Measurements from ENCODE around the gene FAU. TPM values are rescaled to one million over a fixed set of nuclear protein-coding genes. Genes with fewer than 3 reads are reported as not detected.

The FAU gene
- total RNA-seq, 1 donor from 2014 or later: 1,253 TPM

- no peak for TF ChIP-seq CTCF (IDR thresholded peaks at IDR 0.05)
- Histone ChIP-seq H3K27me3 (no peaks in the 10 kb centered on the region), H3K36me3 (peaks cover 2 to 29% of the 10 kb centered on the region in 2 donors), H3K4me3 (no peak overlapping the region), H3K4me1 (peaks cover 25 to 38% of the 10 kb centered on the region in 2 donors), H3K27ac (no peak overlapping the region), H3K9me3 (no peaks in the 10 kb centered on the region)
- no peak for DNase-seq (ENCODE audit: low spot score in 2 of 2)
- intact Hi-C loops (cut with DNase I): loop anchor here (5.0 to 10.0 kb wide), 2 partner anchors 197 to 260 kb away; partner anchors contain the start of gene ATG2A
These were observed 7.3 kb downstream of the FAU start for GRCh38 chr11:65114538-65115171.

DNA sequence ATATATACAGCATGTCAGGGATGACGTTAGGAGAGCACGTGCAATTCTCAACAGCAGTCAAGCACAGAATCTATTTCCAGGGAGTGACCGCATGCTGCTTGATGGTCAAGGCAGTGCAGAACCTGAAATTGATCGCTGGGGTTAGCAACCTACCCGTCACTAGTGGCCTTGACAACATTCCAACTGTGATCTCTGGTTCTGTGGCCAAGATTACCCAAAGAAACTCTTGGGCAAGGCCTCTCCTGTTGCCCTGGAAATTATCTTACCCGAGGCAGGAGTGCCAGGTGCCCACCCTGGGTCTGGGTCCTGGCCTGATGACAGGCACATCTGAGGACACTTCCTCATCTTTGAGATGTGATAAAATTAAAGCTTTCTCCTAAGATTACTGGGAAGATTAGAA is 8.1 kb downstream of the FAU start:
- no peak overlapping the region for H3K27ac ChIP-seq
- intact Hi-C loops (cut with DNase I): loop anchor here (10.0 kb wide), 1 partner anchor 259 kb away; no protein-coding TSS in a partner anchor
- no peaks in the 10 kb centered on the region for H3K9me3 ChIP-seq
- no peaks in the 10 kb centered on the region for H3K27me3 ChIP-seq
- peaks cover 25 to 38% of the 10 kb centered on the region in 2 donors for H3K4me1 ChIP-seq
- no peak for TF ChIP-seq CTCF (IDR thresholded peaks at IDR 0.05)
- DNase-seq (ENCODE audit: low spot score in 2 of 2): no peak
- H3K4me3 ChIP-seq: no peak overlapping the region
- peaks cover 10 to 28% of the 10 kb centered on the region in 2 donors for H3K36me3 ChIP-seq

DNA sequence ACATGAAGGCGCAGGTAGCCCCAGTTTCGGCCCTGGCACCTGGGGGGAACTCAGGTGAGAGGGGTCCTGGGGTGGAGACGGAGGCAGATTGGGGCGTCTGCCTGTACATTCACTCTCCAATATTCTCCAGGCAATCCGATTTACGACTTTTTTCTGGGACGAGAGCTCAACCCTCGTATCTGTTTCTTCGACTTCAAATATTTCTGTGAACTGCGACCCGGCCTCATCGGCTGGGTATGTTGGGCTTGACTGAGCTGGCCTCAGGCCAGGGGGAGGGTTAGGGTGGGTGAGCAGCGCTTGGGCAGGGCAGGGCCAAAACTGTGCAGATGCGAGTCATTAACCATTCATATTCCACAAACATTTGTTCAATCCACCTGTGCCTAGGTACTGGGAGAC is 8.6 kb downstream of the FAU start:
- no peak for TF ChIP-seq CTCF (IDR thresholded peaks at IDR 0.05)
- H3K36me3 ChIP-seq: peaks cover 15 to 28% of the 10 kb centered on the region in 2 donors
- H3K4me3 ChIP-seq: peak overlapping the region; percentile 54 to 66
- no peaks in the 10 kb centered on the region for H3K27me3 ChIP-seq
- intact Hi-C loops (cut with DNase I): loop anchor here (10.0 kb wide), 1 partner anchor 259 kb away; no protein-coding TSS in a partner anchor
- DNase-seq (ENCODE audit: low spot score in 2 of 2): no peak
- H3K27ac ChIP-seq: no peak overlapping the region
- H3K9me3 ChIP-seq: no peaks in the 10 kb centered on the region
- H3K4me1 ChIP-seq: peaks cover 25 to 38% of the 10 kb centered on the region in 2 donors

GRCh38 chr11:65112546-65113360 is 9.2 kb downstream of the FAU start:
- peak in 1 of 2 donors; percentile 79 for DNase-seq (ENCODE audit: low spot score in 2 of 2)
- Histone ChIP-seq H3K27ac (peak overlapping the region; percentile 31 to 51), H3K4me3 (peak overlapping the region; percentile 54 to 66), H3K36me3 (peaks cover 21 to 30% of the 10 kb centered on the region in 2 donors), H3K4me1 (peaks cover 25 to 38% of the 10 kb centered on the region in 2 donors), H3K27me3 (no peaks in the 10 kb centered on the region), H3K9me3 (no peaks in the 10 kb centered on the region)
- TF ChIP-seq CTCF (IDR thresholded peaks at IDR 0.05): peak; percentile 81 to 90 (median 88)
- intact Hi-C loops (cut with DNase I): loop anchor here (10.0 kb wide), 1 partner anchor 258 kb away; no protein-coding TSS in a partner anchor

DNA sequence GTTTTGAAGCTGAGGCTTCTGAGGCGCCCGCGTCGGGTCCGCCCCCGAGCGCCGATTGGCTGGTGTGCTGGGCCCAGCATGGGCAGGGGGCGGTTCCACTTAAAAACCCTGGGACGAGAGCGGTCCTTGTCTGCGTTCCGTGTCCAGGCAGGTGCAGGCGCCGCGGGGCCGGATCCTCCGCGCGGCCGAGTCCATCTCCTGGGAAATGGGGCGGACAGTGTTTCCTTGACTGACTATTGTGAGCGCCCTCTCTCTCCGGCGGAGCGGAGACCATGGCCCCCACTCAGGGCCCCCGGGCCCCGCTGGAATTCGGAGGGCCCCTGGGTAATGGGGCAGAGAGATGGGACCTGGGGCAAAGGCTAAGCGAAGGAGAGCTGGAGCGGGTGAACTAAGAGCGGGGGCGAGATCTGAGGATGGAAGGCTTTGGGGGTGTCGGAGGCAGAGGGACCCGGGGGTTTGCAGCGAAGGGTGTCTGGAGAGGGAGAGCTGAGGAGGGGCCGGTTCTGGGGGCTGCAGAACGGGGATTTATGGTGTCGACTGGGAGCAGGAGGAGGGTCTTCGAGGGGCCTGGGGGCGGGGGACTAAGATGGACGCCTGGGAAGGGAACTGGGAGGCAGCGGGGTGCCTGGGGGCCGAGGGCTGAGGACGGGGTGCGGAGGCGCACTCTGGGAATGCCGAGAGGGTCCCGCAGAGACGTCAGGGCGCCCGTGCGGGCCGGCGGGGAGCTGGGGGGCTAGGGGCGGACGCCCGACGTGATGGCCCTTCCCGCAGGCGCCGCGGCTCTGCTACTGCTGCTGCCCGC is 10.0 kb downstream of the FAU start, which contains the start of gene TM7SF2:
TM7SF2 (plus strand) TSS at position 129 of the 802 bp plus-strand sequence; CDS start at position 273, 144 bp downstream.
- Histone ChIP-seq H3K4me3 (peak within 1 kb of the TSS; percentile 54 to 66), H3K9me3 (no peaks in the 10 kb centered on the region), H3K27ac (peak within 1 kb of the TSS; percentile 51 to 56), H3K27me3 (no peaks in the 10 kb centered on the region), H3K4me1 (peaks cover 25 to 37% of the 10 kb centered on the region in 2 donors), H3K36me3 (peaks cover 26 to 34% of the 10 kb centered on the region in 2 donors)
- no peak for TF ChIP-seq CTCF (IDR thresholded peaks at IDR 0.05)
- intact Hi-C loops (cut with DNase I): loop anchor here (2.0 to 10.0 kb wide), 2 partner anchors 23 to 257 kb away; partner anchors contain the start of gene SYVN1
- peak; percentile 84 to 96 for DNase-seq (ENCODE audit: low spot score in 2 of 2)

All from ascending aorta (tissue), 2 donors.